Measurements from ENCODE around the gene CLSTN3. TPM values are rescaled to one million over a fixed set of nuclear protein-coding genes. Genes with fewer than 3 reads are reported as not detected.

The CLSTN3 gene
- total RNA-seq, 1 donor: 13.6 TPM

- no peak for TF ChIP-seq CTCF (IDR thresholded peaks at IDR 0.05; ENCODE audit: insufficient read depth, low read length)
- DNase-seq (ENCODE audit: low read depth): no peak
Measured at GRCh38 chr12:7117670-7118069, 12.5 kb upstream of the CLSTN3 start.

DNA sequence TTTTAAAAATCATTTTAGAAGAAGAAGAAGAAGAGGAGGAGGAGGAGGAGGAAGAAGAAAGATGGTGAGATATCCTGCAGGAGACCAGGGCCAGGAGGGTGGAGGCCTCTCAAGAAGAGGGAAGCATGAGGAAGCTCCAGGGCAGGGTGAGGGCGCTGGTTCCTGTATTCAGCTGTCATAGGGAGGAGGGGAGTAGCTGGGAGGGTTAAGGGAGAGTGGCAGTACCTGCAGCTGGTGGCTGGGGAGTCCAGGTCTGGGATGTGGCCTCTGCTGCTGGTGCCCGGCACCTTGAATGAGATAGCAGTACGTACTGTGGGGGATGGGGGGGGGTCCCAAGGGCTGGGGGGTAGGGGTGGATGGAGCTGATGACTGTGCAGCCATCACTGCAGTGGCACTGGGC lies 11.3 kb upstream of the CLSTN3 start:
- no peak for TF ChIP-seq CTCF (IDR thresholded peaks at IDR 0.05; ENCODE audit: insufficient read depth, low read length)
- no peak overlapping the region for H3K4me3 ChIP-seq (ENCODE audit: low read depth, low read length)
- no peak for DNase-seq (ENCODE audit: low read depth)

More at GRCh38 chr12:7117670-7118069, 12.5 kb upstream of the CLSTN3 start:
- H3K4me3 ChIP-seq (ENCODE audit: low read depth, low read length): no peak overlapping the region

DNA sequence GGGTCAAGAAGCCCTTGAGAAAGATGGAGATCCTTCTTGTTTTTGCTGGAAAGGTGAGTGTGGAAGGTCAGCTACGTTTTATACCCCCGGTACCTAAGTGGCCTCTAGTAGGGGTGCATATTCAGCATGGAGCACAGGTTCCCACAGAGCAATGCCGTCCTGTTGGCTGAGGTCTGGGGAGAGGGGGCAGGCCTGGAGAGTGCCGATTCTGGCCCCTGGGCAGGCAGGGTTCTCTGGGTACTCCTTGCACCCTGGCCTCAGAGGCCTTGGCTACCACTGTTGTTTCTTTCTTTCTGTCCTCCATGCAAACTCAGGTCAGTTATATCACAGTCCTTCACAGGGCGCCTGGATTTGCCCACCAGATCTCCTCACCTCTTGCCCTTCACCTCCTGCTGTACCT lies 10.0 kb upstream of the CLSTN3 start:
- no peak for TF ChIP-seq CTCF (IDR thresholded peaks at IDR 0.05; ENCODE audit: insufficient read depth, low read length)
- H3K4me3 ChIP-seq (ENCODE audit: low read depth, low read length): no peak overlapping the region
- DNase-seq (ENCODE audit: low read depth): no peak

DNA sequence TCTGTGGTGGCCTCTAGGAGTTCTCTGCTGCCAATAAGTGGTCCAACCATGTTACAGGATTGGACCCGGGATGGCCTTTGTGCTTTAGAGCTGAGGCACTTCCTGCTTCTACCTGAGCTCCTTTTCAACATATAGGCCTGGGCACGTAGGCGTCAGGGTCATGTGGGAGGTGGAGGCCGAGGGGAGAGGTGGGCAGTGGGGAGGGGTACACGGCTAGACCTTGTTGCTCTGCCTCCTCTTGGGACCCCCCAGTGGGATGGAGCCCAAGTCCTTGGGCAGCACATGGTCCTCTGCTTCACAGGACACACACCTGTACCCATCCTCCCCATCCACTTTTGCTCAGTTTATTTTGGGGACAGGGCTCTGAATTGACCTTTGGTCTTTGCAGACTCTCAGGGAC lies 8.8 kb upstream of the CLSTN3 start:
- no peak for TF ChIP-seq CTCF (IDR thresholded peaks at IDR 0.05; ENCODE audit: insufficient read depth, low read length)
- no peak overlapping the region for H3K4me3 ChIP-seq (ENCODE audit: low read depth, low read length)
- no peak for DNase-seq (ENCODE audit: low read depth)

GRCh38 chr12:7122811-7123769 lies 7.1 kb upstream of the CLSTN3 start:
- TF ChIP-seq CTCF (IDR thresholded peaks at IDR 0.05; ENCODE audit: insufficient read depth, low read length): no peak
- no peak for DNase-seq (ENCODE audit: low read depth)

DNA sequence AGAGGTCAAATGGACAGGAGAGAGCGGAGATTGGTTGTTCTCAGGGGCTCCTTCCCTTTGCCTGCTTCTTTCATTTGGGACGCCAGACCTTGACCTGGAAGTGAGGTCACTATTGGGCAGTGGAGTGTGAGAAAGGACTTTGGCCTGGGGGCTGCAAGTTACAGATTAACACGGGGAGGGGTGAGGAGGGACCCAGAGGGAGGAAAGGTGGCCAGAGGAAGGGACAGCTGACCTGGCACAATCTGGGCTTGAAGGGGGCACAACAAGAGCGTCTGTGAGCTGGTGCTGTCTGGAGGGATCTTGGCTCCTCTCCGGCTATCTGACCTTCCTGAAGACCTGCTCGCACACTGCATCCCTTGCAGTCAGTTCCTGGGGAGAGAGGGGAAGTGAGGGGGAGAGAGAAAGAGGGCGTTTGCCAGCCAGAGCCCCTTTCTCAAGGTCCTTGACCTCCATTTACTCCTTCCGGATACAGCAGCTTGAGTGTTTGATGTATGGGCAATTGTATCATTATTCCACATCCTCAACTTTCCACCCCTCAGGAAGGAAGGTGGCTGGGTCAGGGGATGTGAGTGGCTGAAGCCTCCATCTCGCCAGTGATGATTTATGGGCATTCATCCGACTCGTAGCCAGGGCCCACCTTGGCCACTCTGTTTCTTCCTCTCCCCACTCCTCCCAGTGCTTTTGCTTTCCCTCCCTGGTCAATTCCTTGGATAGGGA lies 6.2 kb upstream of the CLSTN3 start:
- TF ChIP-seq CTCF (IDR thresholded peaks at IDR 0.05; ENCODE audit: insufficient read depth, low read length): no peak
- DNase-seq (ENCODE audit: low read depth): no peak

More at GRCh38 chr12:7122811-7123769, 7.1 kb upstream of the CLSTN3 start:
- H3K4me3 ChIP-seq (ENCODE audit: low read depth, low read length): no peak overlapping the region

More for the DNA sequence above, 6.2 kb upstream of the CLSTN3 start:
- H3K4me3 ChIP-seq (ENCODE audit: low read depth, low read length): no peak overlapping the region
